ENCODE measurements around the gene GALNT2.

GALNT2 gene

DNA sequence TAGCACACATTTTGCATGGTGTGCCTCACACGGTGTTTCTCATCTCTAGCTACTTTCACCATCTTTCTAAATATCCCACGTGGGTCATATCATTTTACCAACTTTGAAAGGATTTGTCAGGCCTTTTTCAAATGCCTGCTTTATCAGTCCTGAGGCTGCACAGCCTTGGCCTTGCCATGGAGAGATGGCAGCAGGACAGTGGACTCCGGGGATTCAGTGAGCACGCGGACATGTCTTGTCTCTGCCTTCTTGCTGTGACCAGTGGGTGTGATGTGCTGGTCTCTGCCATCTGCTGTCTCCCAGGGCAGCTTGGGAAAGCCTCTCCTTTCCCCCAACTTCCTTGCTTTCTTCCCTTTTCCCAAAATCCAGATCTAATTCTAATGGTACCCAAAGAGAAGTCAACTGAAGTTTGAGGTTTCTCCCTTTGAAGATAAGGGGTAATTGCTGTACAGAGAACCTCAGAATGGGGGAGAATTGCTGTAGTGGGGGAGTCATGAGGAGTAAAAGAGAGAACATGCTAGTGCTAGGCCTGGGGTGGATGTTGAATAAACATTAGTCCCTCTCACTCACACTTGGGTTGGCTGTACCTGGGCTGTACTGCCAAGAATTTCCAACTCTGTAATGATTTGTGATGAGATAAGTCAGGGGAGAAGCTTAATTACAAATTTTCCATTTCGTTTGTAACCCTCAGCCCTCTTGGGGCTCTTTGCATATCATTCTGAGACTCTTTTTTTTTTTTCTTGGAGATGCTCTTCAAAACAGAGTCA, 99.5 kb downstream of the GALNT2 start:
- no peak for DNase-seq (ENCODE audit: low spot score)

DNA sequence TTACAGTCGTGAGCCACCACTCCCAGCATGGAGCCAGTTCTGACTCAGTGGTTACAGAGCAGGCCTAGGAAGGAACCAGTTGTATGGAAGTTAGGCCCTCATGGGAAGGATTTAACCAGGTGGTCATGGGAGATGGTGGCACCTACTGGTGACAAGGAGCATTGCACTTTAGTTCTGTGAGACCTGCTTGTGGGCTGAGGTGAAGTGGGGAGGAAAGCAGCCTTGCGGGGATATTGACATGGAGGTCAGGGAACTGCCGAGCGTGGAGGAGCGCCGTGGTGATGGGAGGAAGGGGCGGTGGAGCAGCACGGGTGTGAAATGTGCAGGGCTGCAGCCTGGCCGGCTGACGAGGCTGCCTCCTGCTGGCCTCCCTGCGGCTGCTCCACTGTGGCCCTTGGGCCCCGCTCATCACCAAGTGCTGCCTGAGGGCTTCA, 100.4 kb downstream of the GALNT2 start:
- DNase-seq (ENCODE audit: low spot score): peak; percentile 69

GRCh38 chr1:230169454-230170152, 102.6 kb downstream of the GALNT2 start:
- DNase-seq (ENCODE audit: low spot score): no peak

- no peak for DNase-seq (ENCODE audit: low spot score)
Observed at GRCh38 chr1:230170153-230170547, 103.1 kb downstream of the GALNT2 start.

GRCh38 chr1:230170622-230171021, 103.6 kb downstream of the GALNT2 start:
- DNase-seq (ENCODE audit: low spot score): no peak

GRCh38 chr1:230171356-230172015, 104.4 kb downstream of the GALNT2 start:
- no peak for DNase-seq (ENCODE audit: low spot score)

DNA sequence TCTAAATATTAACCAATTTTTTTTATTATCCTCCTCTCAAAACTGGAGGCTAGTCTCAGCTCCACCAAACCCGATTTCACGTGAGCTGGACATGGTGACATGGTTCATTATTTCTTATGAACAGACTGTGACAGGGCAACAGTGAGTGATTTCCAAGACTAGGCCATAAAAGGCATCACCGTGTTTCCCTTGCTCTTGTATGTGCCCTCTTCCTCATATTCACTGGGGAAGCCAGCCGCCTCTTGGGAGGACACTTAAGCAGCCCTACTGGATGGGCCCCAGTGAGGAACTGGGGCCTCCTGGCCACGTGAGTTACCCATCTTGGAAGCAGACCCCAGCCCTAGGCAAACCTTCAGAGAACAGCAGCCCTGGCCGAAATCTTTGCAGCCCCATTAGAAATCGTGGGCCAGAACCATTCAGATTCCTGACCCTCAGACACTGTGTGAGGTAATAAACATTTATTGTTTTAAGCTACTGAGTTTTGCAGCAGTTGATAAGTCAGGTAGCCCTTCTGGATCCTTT, 105.0 kb downstream of the GALNT2 start:
- DNase-seq (ENCODE audit: low spot score): no peak

DNA sequence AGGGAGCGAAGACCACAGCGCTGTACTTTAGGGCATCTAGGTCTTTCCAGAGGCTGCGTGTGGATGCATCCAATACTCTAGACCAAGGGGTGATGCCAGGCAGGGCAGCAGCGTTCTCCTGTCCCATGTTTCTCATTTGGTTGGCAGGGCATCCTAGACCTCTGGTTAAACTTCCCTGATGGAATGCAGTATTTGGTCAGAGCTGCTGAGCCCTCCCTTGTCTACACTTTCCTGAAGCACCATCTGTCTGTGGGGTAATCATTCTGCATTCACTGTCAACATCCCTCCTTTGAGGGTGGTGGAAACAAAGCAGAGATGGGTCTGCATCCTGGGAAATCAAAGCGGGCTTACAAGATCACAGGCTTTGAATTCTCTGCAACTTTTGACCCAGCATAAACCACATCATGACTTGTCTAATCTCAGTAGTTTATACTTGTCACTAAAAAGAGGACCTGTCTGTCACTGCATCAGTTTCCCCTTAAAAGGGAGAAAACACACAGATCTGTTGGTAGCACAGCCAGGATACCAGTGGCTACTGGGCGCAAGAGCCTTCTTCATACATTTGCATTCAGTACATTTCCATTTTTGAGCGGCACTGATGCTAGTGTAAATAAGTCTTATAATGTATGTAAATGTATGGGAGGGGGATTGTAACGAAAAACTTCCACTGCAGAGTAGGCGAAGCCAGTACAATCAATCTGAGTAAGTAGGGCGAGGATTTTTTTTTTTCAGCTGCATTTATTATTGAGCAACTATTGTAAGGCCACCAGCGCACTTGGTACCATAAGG, 106.3 kb downstream of the GALNT2 start:
- no peak for DNase-seq (ENCODE audit: low spot score)

DNA sequence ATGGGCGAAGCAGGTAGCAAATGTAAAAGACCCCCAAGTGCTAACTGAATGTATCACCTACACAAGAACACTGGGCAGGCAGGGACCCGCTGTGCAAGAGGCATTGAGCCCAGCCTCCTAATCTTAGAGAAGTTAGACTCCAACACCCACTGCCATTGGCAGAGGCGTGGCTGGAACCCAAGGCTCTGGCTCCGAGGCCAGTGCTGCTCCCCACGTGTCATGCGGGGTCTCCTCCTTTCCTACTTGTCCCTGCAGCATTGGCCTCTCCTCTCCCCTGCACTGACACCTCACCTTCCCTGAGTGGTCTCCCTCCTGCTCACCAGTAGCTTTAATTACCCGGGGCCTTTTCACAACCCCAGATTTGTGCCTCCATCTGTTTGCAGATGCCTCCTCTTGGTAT, 107.0 kb downstream of the GALNT2 start:
- DNase-seq (ENCODE audit: low spot score): no peak

DNA sequence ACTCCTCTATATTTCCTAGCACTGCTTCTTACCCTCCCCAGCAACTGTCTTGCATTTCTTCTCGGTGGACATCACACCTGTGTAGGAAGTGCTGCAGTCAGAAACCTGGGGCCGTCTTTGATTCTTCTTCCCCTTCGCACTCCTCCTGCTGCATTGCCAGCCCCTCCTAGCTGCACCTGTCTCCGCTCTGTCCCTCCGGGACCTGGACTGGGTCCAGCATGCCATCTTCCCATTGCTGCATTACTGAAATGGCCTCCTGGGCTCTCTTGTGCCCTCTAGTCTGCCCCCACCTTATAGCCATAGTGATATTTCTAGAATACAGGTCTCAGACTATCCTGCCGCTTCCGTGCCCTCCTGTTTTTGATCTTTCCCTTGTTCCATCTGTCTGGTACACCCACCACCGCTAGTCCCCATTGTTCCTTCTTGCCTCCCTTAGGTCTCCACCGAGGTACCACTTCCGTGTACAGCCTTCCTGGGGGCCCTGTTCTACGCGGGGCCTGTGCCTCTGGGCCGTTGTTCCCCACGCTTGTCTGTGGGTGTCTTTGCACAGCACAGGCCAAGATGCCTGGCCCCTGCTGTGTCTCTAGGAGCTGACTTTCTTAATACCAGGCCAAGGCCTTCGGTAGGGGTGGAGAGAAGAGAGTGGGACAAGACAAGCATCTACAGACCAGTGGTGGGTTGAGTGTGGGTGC, 107.6 kb downstream of the GALNT2 start:
- DNase-seq (ENCODE audit: low spot score): no peak

DNA sequence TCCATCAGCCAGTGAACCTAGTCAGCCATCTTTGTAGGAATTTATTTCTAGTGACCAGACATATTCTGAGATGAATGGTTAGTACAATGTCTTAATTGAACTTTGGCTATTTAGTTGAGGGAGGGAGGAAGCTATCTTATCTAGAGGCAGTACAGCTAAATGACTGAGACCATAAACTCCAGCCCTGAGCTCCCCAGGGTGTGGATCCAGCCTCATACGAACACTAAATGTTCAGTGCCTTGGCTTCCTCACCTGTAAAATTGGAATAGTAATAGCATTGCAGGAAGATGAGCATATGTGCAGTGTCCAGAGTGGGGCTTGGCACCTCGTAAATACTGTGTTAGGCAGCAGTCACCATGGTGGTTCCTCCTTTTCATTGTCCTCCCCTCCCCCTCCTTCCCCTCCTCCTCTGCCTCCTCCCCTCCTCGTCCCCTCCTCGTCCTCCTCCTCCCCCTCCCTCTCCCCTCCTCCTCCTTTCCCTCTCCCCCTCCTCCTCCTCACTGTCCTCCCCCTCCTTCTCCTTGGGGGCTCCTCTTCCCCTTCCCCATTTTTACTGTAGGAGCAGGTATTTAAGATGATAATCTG, 108.2 kb downstream of the GALNT2 start:
- no peak for DNase-seq (ENCODE audit: low spot score)

DNA sequence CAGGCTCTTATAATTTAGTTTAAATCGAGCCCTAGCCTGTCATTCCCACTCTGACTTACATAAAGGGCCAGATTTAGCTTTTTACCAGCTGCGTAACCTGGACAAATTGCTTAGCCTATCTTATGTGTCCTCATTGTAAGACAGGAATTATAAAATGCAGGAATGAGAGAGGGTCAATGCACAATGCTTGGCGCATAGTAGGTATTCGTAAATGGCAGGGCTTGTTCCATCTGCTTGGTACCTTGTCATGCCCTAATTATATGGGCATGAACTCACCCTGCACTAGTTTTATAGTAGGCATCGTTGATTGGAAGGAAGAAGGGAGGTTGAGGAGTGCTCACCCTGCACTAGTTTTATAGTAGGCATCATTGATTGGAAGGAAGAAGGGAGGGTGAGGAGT, 108.8 kb downstream of the GALNT2 start:
- DNase-seq (ENCODE audit: low spot score): no peak

- no peak for DNase-seq (ENCODE audit: low spot score)
Observed at GRCh38 chr1:230176326-230176725, 109.3 kb downstream of the GALNT2 start.

DNA sequence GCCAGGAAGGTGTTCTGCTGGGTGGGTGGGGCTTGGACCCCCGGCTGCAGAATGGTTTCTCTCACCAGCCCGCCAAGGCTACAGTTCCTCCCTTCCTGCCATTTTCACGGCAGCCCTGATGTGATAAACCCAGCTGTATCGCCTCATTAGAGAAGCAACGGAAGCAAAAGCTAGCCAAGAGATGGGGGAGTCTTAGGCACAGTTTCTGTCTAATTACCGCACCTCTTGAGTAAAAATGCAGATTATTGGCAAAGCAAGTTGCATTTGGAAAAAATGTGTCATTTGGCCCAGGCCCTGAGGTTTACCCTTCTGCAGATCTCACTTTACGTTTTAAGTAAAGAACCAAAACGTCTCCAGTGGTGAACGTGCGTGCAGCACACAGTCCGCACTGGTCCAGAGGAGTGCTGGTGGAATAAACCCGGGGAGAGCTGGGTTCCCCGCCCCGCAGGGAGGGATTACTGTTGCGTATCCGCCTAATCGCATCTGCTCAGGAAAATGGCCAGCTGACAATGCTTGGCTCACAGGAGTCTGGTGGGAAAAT, 109.9 kb downstream of the GALNT2 start:
- DNase-seq (ENCODE audit: low spot score): no peak

DNA sequence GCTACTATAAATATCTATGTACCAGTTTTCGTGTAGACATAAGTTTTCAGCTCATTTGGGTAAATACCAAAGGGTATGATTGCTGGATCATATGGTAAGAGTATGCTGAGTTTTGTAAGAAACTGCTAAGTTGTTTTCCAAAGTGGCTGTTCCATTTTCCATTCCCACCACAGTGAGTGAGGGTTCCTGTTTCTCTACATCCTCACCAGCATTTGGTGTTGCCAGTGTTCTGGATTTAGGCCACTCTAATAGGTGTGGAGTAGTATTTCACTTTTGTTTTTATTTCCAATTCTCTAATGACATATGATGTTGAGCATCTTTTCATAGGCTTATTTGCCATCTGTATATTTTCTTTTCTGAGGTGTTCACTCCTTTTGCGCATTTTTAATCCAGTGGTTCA, 112.2 kb downstream of the GALNT2 start:
- no peak for DNase-seq (ENCODE audit: low spot score)

DNA sequence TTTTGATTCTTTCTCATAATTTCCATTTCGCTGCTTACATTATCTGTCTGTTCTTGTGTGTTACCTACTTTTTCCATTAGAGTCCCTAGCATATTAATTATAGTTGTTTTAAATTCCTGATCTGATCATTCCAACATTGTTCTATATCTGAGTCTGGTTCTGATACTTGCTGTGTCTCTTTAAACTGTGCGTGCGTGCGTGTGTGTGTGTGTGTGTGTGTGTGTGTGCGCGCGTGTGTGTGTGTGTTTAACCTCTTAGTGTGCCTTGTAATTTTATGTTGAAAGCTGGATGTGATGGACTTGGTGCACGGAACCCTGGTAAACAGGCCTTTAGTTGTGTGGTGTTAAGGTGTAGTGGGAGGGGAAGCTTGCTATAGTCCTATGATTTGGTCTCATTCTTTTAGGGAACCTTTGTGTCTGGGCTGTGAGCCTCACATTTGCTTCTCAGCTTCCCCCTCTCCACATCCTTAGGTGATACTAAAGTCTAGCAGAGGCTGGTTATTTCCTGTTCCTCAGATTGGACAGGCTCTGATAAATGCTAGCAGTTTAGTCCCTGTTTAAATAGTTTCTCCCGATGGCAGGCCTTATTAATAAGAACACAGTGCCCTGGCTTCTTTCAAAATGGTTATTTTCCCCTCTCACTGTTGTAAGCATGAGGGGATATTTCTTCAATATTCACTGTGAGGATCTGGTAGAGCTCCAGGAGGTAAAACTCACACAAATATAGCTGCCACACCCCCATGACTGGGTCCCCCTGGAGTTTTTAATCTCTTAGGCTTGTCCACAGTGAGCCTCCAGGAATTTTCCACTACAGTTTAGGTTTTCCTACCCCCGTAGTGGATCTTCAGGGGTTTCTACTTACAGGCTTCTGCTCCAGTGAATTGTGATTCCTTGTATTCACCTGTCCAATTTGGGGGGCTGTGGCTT, 118.3 kb downstream of the GALNT2 start:
- DNase-seq (ENCODE audit: low spot score): no peak

DNA sequence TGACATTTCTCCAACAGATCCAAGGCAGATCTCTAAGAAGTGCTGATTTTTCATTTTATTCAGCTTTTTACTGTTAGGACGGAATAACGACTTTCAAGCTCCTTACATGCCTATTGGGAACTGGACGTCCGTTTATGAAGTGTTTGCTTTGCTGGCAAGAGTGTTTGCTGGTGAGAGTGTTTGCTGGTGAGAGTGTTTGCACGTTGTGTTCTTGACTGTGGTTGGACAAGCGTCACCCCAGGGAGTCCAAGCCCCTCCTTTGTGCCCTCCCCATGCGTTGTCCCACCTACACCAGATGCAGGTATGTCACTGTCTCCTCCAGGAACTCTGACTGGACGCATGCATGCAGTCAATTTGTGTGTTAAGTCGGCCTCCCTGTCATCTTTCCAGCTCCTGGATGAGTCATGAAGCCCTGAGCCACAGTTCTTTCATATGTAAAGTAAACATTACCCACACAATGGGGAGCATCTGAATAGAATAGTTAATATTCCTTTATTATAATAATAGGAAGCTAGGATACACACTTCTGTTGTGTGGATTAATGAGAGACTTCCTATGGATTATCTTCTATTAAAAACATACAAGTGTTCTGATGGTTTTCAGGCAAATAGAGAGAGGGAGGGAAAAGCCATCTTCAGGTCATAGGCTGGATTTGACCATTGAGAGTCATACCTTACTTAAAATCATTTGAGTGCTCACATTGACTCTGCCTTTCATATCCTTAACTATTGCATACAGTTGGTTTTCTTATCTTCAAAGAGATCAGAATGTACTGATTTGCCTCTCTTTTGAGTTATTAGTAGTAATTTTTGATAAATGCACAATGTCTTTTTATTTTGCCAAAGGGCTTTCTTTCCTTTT, 119.2 kb downstream of the GALNT2 start:
- DNase-seq (ENCODE audit: low spot score): peak; percentile 54

DNA sequence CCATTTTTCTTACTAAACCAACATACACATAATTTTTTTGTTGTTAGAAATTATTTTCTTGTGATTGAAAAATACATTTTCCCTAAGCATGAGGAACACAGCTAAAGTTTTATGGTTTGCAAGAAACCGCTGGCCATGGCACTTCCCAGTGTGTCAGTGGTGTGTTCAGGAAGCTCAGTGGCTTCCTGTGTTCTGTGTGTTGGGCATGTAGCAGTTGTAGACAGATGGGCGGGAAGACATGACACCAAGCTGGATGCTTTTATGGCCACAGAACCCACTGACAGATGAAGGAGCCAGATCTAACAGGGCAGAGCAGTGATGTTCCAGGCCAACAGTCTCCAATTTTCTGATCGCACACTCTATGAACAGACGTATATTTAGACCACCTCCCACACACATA, 119.8 kb downstream of the GALNT2 start:
- DNase-seq (ENCODE audit: low spot score): no peak

DNA sequence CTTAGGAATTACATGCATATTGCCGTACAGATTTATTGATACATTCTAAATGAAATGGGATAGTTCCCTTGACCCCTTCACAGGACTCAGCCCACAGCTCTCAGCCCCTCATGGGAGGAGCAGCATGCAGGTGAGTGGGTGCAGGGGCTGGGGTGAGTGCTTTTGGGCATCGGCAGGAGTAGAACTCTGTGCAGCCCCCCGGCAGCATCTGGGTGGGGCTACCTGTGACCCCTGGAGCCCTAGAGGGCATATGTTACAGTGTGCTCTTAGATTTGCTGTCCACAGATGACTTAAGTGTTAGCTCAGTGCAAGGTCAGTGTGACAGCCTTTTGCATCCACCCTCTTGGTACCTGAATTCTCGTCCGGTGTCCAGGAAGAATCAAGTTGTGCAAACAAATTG, 120.3 kb downstream of the GALNT2 start:
- no peak for DNase-seq (ENCODE audit: low spot score)

Data from RKO (cell line).